Measurements from ENCODE around the gene PLAAT5.

- no peak for TF ChIP-seq CTCF (conservative IDR thresholded peaks at IDR 0.05)
- no peak for TF ChIP-seq EZH2 (IDR thresholded peaks at IDR 0.05; ENCODE audit: low read depth)
Observed at GRCh38 chr11:63459586-63459985, 31.4 kb downstream of the PLAAT5 start.

All from PC-9 (cell line).